Measurements from ENCODE around the gene MIGA2.

The MIGA2 gene

GRCh38 chr9:129089246-129089645, 52.8 kb downstream of the MIGA2 start:
- Mint-ChIP-seq H3K27ac (no peak overlapping the region), H3K27me3 (ENCODE audit: low read depth) (no peaks in the 10 kb centered on the region), H3K4me3 (no peak overlapping the region), H3K36me3 (ENCODE audit: low read depth) (peaks cover 12% of the 10 kb centered on the region), H3K9me3 (no peaks in the 10 kb centered on the region), H3K4me1 (no peaks in the 10 kb centered on the region)
- TF ChIP-seq CTCF (IDR thresholded peaks at IDR 0.05; ENCODE audit: unreplicated experiment in 3 of 3): no peak

GRCh38 chr9:129093602-129094386, 57.4 kb downstream of the MIGA2 start:
- Mint-ChIP-seq H3K9me3 (no peaks in the 10 kb centered on the region), H3K36me3 (ENCODE audit: low read depth) (peaks cover 20% of the 10 kb centered on the region), H3K27ac (no peak overlapping the region), H3K4me3 (no peak overlapping the region), H3K27me3 (ENCODE audit: low read depth) (no peaks in the 10 kb centered on the region), H3K4me1 (no peaks in the 10 kb centered on the region)
- TF ChIP-seq CTCF (IDR thresholded peaks at IDR 0.05; ENCODE audit: unreplicated experiment in 3 of 3): no peak

GRCh38 chr9:129094387-129095169, 58.2 kb downstream of the MIGA2 start:
- H3K27ac Mint-ChIP-seq: no peak overlapping the region
- no peak for TF ChIP-seq CTCF (IDR thresholded peaks at IDR 0.05; ENCODE audit: unreplicated experiment in 3 of 3)
- no peak overlapping the region for H3K4me3 Mint-ChIP-seq
- H3K36me3 Mint-ChIP-seq (ENCODE audit: low read depth): peaks cover 19% of the 10 kb centered on the region
- H3K4me1 Mint-ChIP-seq: no peaks in the 10 kb centered on the region
- H3K9me3 Mint-ChIP-seq: no peaks in the 10 kb centered on the region
- no peaks in the 10 kb centered on the region for H3K27me3 Mint-ChIP-seq (ENCODE audit: low read depth)

GRCh38 chr9:129095170-129095667, 58.8 kb downstream of the MIGA2 start:
- Mint-ChIP-seq H3K4me1 (no peaks in the 10 kb centered on the region), H3K27me3 (ENCODE audit: low read depth) (no peaks in the 10 kb centered on the region), H3K9me3 (no peaks in the 10 kb centered on the region), H3K4me3 (no peak overlapping the region), H3K36me3 (ENCODE audit: low read depth) (peaks cover 13% of the 10 kb centered on the region), H3K27ac (no peak overlapping the region)
- no peak for TF ChIP-seq CTCF (IDR thresholded peaks at IDR 0.05; ENCODE audit: unreplicated experiment in 3 of 3)

- H3K9me3 Mint-ChIP-seq: no peaks in the 10 kb centered on the region
- H3K27me3 Mint-ChIP-seq (ENCODE audit: low read depth): no peaks in the 10 kb centered on the region
- no peak for TF ChIP-seq CTCF (IDR thresholded peaks at IDR 0.05; ENCODE audit: unreplicated experiment in 3 of 3)
- H3K4me3 Mint-ChIP-seq: no peak overlapping the region
- H3K36me3 Mint-ChIP-seq (ENCODE audit: low read depth): peaks cover 12% of the 10 kb centered on the region
- H3K27ac Mint-ChIP-seq: no peak overlapping the region
- H3K4me1 Mint-ChIP-seq: no peaks in the 10 kb centered on the region
Observed at GRCh38 chr9:129095908-129096307, 59.5 kb downstream of the MIGA2 start.
